Measurements from ENCODE around the gene EGLN1.

Gene EGLN1

DNA sequence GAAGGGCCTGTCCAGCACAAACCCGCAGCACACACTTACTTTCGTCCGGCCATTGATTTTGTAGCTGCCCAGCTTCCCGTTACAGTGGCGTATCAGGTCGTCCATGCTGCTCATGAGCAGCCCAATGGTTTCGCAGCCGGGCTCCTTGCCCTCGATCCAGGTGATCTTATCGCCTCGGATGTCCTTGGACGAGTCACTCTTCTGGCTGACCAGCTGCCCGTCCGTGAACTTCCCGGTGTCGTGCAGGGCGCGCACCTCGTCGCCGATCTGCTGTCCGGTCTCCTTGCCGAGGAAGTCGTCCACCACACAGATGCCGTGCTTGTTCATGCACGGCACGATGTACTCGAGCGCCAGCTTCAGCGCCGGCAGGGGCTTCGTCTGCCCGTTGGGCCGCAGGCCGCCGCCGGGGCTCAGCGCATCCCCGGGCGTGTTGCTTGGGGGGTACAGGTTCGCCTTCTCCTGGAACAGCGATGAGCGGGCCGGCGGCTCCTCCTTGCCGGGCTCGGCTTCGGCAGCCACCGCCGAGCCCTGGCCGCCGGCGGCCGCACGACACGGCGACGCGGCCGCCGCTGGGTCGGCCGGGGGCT, 1.0 kb downstream of the EGLN1 start:
- no peak for DNase-seq

DNA sequence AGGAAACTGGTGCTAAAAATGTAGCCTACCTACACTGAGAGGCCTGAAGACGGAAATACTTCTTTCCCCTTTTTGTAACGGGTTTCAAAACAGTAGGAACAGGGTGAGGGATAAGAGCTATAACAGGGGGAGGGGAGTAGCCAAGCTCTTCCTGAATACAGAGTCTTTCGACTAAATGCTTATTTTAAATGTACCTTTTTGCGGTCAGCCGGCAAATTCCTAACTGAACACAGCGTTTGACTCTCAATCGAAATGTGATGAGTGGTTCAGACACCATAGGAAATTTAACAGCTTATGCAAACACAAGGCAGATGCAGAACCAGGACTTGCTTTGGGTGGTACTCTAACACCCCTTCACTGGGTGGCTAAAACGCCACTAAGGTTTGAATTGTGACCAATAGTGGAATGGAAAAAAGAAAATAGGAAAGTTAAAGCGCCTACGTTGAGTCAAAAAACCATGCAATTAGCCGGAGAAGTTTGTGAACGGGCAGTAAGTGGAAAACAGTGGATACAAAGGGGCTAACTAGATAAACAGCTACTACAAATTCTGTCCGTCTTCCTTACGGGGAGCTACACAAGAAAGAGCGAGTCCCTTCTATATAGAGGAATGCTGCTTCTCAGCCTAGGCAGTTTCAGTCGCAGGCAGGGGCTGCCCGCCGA, 1.7 kb downstream of the EGLN1 start:
- no peak for DNase-seq

DNA sequence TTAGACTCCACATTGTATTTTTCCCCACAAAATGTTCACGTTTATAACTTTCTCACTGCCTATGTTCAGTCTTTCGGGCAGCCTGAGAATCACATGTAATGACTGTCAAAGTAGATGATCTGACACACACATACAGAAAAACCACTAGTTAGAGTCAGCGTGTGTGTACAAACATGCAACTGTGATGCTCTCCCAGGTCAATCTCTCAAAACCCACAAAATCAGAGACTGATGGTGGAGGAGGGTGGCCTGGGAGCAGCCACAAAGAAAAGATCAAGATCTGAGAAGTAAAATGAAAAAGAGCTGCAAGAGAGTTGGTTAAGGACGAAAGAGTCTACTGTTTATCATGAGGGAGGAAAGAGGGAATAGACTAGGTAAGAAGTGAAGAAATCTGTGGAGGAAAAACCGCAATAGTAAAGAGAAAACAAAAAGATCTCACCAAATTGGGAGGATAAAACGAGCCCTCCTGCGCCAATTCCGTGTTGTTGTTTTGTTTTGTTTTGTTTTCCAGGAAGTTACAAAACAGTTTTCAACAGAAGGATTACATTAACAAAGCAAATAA, 2.3 kb downstream of the EGLN1 start:
- DNase-seq, result no peak

DNA sequence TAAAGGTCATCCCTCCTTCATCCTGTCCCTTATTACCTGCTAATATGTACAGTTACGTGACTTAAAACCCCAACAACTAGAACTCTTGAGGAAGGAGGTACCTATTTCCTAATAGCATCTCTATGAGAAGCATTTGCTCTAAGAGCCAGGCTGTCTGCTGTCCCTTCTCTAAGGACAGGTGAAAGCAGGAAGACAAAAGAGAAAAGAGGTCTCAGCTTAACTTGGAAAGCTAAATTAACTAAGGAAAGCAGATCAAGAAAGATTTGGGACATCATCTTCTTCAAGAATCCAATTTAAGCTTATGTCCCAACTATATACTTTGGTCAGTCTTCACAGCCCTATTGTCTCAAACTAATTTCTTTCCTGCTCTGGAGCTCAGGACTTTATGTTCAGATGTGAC, 2.9 kb downstream of the EGLN1 start:
- no peak for DNase-seq

DNA sequence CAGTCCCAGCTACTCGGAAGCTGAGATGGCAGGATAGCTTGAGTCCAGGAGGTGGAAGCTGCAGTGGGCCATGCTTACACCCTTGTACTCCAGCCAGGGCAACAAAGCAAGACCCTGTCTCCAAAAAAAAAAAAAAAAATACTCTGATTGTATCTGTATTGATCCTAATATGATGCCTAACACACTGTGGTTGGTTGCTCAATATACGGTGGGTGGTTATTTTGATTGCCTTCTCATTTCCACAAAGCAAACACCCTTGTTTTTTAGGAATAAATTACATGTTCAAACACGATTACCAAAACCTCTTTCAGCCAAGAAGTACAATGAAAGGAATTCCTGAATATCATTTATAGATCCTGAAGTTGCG, 3.4 kb downstream of the EGLN1 start:
- no peak for DNase-seq

DNA sequence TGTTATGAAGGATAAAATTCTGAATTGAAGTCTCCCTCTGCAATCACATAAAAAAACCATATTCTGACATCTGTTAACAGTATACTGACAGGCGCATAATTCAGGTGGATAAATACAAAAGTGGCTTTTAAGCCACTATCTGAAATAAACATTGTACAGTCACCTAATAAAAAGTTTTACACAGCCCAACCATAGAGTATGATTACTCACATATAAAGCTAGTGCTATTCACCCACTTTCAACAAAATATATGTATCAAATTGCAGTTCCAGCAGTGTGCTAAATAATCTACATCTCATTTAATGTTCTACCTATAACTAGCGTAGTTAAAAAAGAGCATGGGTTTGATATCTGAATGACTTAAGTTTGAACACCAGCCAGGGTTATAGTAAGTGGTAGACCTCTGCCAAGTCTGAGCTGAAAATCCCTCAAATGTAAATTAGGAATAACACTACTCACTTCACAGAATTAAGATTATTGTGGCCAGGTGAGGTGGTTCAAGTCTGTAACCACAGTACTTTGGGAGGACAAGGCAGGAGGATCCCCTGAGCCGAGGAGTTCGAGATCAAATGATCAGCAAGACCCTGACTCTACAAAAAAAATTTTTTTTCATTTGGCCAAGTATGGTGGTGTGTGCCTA, 3.9 kb downstream of the EGLN1 start:
- no peak for DNase-seq

DNA sequence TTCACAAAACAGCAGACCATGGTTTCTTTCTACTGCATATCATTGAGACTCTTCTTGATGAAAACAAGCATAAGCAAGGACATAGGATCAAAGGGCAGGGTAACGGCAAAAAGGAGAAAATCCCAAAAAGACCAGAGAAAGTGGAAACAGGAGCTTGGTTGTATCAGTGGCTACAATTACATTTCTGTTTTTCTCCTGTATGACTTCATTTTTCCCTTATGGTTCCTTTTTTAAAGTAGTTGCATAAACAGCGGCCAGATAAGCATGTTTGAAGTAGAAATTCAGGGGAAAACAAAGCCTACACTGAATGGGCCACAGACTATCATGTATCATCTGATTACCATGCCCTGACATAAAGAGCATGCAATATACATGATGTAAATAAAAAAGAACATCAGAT, 4.6 kb downstream of the EGLN1 start:
- DNase-seq, result no peak

DNA sequence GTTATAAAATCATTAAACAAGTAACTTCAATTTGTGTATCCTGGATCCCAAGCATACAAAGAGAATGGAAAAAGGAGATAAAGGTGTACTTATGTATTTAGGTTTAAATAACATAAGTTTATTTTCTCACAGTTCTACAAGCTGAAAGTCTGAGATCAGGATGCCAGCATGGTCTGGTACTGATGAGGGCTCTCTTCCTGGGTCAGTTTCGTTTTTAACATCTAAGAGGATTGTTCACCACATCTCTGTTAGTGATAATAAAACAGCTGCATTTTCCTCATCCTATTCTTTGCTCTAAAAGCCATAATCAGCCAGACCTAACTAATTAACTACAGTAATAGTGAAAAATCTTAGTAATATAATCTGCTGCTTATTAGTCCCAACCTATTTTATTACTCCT, 5.2 kb downstream of the EGLN1 start:
- DNase-seq, result no peak

DNA sequence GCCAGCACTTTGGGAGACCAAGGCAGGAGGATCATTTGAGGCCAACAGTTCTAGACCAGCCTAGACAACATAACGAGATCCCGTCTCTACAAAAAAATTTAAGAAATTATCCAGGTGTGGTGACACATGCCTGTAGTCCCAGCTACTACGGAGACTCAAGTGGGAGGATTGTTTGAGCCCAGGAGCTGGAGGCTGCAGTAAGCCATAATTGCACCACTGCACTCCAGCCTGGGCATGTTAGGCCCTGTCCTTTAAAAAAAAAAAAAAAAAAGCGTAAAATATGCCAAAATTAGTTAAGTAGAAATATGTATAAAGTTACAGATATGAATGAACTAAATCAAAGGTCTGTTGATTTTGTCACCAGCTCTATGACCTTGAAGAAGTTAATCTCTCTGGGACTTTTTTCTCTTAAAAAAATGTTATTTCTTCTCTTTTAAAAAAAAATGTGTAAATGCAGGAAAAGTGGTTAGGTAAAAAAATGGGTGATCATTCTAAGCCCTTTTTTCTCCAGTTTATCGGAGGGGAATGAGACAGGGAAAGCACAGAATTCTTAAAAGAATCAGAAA, 7.0 kb downstream of the EGLN1 start:
- no peak for DNase-seq

DNA sequence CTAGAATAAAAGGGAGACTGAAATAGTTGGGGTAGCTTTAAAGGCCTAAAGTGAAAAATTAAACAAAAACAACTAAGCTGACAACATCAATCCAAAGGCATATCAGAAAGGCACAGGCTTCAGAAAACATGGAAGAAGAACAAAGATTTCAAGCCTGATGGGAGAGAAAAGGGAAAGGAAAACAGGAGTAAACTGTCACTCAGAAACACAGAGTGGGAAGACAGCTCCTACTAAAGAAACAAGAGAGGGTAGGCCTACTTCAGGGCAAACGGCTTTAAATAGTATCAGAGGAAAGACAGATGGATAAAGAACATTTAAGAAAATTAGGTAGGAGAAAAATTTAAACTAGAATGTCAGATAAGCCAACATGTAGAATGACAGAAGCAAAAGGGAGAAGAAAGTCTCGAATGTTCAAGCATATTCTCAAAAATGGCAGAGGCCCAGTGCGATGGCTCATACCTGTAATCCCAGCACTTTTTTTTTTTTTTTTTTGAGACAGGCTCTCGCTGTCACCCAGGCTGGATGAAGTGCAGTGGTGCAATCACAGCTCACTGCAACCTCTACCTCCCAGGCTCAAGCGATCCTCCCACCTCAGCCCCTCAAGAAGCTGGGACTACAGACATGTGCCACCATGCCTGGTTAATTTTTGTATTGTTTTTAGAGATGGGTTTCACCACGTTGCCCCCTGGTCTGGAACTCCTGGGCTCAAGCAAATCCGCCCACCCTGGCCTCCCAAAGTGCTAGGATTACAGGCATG, 7.6 kb downstream of the EGLN1 start:
- no peak for DNase-seq

DNA sequence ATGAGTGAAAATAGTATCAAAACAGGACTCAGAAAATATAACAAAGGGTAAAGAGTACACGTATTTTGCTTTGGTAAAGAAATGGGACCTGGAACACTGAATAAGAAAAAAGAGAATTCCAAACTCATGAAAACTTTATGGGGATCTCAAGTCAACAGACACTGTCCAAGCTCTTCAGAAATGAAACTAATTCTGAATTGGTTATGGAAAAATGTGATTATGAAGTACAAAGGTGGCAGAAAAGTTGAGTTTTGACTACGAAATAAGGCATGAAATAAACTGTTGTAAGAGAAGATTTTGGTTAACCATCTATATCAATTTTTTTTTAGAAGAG, 8.4 kb downstream of the EGLN1 start:
- DNase-seq, result no peak

DNA sequence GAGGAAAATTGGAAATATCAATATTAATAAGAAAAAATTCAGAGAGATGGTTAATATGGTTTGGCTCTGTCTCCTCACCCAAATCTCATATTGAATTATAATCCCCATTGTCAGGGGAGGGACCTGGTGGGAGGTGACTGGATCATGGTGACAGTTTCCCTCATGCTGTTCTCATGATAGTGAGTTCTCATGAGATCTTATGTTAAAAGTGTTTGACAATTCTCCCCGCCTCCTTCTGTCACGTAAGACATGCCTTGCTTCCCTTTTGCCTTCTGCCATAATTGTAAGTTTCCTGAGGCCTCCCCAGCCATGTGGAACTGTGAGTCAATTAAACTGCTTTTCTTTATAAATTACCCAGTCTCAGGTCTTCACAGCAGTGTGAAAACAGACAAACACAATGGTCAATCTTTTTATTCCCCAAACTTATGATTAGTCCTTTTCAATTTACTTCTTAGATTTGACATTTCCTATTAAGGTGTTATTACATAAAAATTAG, 11.0 kb downstream of the EGLN1 start:
- DNase-seq, result no peak

DNA sequence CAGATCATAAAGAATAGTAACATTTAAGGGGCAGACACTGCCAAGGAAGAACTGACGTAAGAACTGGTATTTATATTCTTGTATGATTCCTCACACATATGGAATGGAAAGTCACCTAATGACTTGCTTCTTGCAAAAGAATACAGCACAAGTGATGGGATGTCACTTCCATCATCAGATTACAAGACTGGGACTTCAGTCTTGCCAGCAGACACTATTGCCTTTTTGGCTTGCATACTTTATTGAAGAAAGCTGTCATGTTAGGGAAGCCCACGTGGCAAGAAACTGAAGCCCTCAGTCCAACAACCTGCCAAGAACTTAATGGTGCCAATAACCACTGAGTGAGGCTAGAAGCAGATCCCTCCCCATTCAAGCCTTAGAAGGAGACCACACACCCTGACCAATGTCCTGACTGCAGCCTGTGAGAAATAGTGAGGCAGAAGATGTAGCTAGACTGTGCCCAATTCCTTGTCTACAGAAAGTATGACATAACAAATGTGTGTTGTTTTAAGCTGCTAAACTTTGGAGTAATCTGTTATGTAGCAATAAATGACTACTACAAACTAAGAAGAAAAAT, 12.0 kb downstream of the EGLN1 start:
- DNase-seq, result no peak

DNA sequence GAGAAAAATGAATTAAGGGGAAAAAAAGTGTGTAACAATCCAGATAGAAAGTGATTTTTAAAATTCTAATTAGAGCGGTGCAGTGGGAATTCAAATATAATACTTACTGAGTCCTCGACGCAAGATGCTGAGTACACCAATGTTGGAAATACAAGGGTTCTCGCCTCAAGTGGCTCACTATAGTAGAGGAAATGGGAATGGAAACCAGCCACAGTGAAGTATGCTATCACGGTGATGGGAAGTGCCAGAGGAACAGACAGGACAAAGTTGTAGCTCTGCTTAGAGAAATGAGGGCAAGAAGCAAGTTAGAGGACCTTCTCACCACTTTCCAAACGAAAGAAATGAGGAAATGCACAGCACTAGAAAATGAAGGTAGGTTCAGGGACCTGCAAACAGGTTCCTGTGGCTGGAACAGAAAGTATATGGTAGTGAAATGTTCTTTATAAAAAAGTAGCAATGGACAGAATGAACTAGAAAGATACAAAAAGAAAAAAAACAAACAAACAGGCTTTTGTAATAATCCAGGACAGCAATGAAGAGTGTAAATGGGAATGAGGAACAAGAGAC, 13.5 kb downstream of the EGLN1 start:
- DNase-seq, result no peak

DNA sequence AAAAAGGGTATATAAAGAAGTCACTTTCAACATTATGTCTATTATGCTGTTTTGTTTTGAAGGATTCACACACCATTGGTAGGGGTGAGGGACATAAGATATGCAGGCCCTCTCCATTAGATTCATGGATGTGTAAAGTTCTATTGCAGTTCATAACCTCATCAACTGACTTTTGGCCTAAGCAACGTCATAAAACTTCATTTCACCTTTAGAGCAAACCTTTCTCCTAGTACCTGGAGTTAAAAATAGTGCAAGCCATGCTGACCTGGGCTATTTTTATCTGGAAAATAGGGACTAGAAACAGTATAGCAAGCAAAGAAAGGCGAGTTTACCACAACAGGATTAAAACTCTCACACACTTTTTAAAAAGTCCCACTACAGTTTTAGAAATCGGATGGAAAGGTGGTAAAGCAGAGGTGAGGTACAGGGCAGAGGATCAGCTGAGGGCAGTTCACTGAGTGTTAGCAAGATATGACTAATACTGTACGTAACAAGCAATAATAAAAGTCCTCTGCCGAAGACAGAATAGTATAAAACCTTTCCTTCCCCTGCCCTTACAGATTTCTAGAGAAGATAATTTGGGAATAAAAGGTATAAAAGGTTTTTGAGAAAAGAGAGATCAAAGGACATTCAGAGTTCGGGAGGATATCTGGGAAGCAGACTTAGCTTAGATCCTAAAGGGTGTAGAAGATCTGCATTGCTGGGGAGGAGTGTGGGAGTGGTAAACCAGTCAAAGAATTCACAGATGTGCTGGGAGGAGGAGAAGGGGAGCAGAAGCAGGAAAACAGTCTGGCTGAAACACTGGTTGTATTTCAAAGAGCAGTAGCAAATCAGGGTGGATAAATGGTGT, 14.3 kb downstream of the EGLN1 start:
- DNase-seq, result no peak

DNA sequence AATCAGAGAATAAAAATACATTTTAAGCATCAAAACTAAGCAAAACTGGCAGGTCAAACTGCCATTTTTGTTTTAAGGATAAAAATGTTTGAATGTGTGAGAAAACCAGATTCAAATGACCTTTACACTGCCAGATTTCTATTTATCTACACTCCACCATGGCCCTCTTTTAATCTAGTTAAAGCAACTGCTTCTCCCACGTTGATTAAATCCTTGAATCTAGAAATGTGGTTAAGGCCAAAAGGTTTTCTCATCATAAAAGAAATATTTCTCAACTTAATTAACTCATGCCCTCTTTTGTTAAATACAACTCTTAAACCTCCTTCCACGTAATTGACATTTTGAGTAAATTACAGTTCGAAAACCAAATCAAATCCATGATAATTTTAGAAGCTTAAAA, 15.0 kb downstream of the EGLN1 start:
- no peak for DNase-seq

DNA sequence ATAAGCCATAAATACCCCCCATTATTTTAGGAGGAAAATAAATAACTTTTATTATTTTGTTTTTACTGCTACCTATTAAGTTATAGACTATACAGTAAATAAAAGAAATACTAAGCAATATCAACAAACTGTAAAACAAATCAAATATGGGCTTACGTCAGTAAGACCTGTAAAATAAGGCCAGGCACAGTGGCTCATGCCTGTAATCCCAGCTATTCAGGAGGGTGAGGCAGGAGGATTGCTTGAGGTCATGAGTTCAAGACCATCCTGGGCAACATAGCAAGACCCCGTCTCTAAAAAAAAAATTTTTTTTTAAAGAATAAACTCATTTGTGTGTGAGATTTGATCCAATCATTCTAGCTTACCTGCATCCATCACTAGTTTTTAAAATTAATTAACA, 17.8 kb downstream of the EGLN1 start:
- DNase-seq, result no peak

DNA sequence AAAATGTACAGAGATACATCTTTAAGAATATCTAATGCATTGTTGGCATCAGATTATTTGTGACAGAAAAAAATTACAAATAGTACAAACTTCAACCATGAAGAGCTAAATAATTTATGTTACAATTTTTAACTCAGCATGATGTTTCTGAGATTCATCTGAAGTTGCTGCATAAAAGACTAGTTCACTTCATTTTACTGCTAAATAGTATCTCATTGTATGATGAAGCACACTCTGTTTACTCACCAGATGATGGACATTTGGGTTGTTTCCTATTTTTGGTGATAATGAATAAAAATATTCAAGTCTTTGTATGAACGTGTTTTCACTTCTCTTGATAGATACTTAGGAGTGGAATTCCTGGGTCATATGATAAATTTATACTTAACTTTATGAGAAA, 20.6 kb downstream of the EGLN1 start:
- no peak for DNase-seq

DNA sequence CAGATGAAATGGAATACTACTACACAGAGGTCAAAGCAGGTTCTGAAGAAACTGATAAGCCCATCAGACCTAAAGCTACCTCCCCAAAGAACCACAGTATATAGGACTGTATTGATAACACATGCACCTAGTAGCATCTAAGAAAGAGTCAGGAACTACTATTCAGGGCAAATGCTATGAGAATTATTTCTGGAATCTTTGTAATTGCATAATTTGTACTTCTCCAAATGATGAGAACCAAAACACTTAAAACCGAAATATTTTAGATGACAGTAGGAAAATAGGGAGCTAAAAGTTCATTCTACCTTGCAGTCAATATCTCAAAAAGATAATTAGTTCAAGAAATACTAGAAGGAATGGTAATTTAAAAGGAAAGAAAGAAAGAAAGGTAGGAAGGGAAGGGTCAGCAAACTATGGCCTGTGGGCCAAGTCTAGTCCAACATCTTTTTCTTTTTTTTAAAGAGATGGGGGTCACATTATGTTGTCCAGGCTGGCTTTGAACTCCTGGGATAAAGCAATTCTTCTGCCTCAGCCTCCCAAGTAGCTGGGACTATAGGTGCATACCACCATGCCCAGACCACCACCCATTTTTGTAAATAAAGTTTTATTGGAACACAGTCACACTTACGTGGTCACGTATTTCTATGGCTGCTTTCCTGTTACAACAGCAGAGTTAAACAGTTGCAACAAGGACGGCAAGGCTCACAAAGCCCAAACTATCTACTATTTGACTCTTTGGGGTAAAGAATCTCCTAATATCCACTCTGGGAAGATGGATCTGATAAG, 24.0 kb downstream of the EGLN1 start:
- DNase-seq, result no peak

DNA sequence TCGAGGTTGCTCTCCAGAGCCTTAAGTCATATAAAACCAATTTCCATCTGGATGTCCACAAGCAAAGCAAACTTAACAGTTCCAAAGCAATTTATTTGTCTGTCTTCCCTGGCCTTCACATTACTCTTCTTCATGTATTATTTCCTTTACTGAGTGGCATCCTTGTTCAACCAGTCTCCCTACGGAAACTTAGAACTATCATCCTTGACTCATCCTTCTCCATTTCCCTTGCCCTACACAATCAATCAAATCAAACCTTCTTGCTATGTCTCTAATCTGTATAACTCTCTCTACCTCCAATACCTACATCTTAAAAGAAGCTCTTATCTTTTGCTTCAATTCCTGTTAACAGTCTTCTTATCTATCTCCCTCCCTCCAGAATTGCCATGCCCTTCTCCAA, 25.4 kb downstream of the EGLN1 start:
- no peak for DNase-seq

DNA sequence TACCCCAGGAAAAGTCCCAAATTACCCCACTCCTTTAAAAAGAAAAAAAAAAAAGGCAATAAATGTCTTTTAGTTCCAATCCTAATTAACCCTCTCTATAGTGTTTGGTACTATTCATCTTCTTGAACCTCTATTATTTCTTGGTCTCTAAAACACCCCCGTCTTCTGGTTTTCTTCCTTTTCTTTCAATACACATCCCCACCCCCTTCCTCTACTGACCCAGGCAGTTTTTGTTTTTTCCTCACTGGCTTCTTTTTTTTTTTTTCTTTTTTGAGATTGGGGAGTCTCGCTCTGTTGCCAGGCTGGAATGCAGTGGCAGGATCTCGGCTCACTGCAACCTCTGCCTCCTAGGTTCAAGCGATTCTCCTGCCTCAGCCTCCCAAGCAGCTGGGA, 26.1 kb downstream of the EGLN1 start:
- no peak for DNase-seq

All from NCI-H1436 treated with DMSO at 0.1 percent for 48 hours (cell line).